Chondrocyte (in vitro differentiated cells): ENCODE data around the gene MOXD1. TPM values are rescaled to one million over a fixed set of nuclear protein-coding genes. Genes with fewer than 3 reads are reported as not detected.

ENCODE experiments used
- DNase-seq: peaks from one replicate; pipeline ENCODE4 v3.0.0; 2021; ENCODE audit warnings: mixed read lengths, low spot score
- H3K27ac Mint-ChIP-seq: one replicate; pipeline ENCODE4 v1.8.0; 2021; ENCODE audit warnings: mild to moderate bottlenecking, moderate library complexity, mixed read lengths; ENCODE audit not compliant: unreplicated experiment
- H3K27me3 Mint-ChIP-seq: 2 replicates; pipeline ENCODE4 v1.8.0; 2021; ENCODE audit warnings: low read depth, mixed read lengths
- H3K36me3 Mint-ChIP-seq: 2 replicates; pipeline ENCODE4 v1.8.0; 2021; ENCODE audit warnings: low read depth, mixed read lengths
- H3K4me1 Mint-ChIP-seq: 2 replicates; pipeline ENCODE4 v1.8.0; 2021; ENCODE audit warnings: low read depth, mild to moderate bottlenecking, mixed read lengths
- H3K4me3 Mint-ChIP-seq: one replicate; pipeline ENCODE4 v1.8.0; 2021; ENCODE audit warnings: mild to moderate bottlenecking, moderate library complexity, mixed read lengths; ENCODE audit not compliant: unreplicated experiment
- H3K9me3 Mint-ChIP-seq: 2 replicates; pipeline ENCODE4 v1.8.0; 2021; ENCODE audit warnings: low read depth, mixed read lengths
- CTCF ChIP-seq: fragments of 200-600 bp; sonication (generic); IDR thresholded peaks from 2 replicates; pipeline ENCODE4 v1.5.0; 2021; ENCODE audit warnings: antibody characterized with exemption, mild to moderate bottlenecking, moderate library complexity
- total RNA-seq: library from RNA; stranded (reverse); gene quantifications from 3 replicates; pipeline ENCODE4 v1.2.1, GENCODE V29; 2021

Gene MOXD1
- total RNA-seq, 1 donor from 2014 or later = 9.0 TPM

- H3K36me3 Mint-ChIP-seq = no peaks in the 10 kb centered on the region
- no peak overlapping the region for H3K27ac Mint-ChIP-seq
- no peaks in the 10 kb centered on the region for H3K27me3 Mint-ChIP-seq
- H3K4me3 Mint-ChIP-seq = no peak overlapping the region
- TF ChIP-seq CTCF = no peak
- no peaks in the 10 kb centered on the region for H3K9me3 Mint-ChIP-seq
- peaks cover 19% of the 10 kb centered on the region for H3K4me1 Mint-ChIP-seq
- no peak for DNase-seq
Measured at GRCh38 chr6:132410830-132411229, 9.6 kb upstream of the MOXD1 start.

GRCh38 chr6:132405143-132405915 lies 4.1 kb upstream of the MOXD1 start:
- no peak for DNase-seq
- Mint-ChIP-seq H3K27me3 (no peaks in the 10 kb centered on the region), H3K27ac (no peak overlapping the region), H3K4me3 (no peak overlapping the region), H3K36me3 (no peaks in the 10 kb centered on the region), H3K4me1 (peaks cover 33% of the 10 kb centered on the region), H3K9me3 (no peaks in the 10 kb centered on the region)
- no peak for TF ChIP-seq CTCF

- DNase-seq = no peak
- TF ChIP-seq CTCF = no peak
- no peaks in the 10 kb centered on the region for H3K27me3 Mint-ChIP-seq
- H3K9me3 Mint-ChIP-seq = no peaks in the 10 kb centered on the region
- no peaks in the 10 kb centered on the region for H3K36me3 Mint-ChIP-seq
- H3K4me1 Mint-ChIP-seq = peaks cover 39% of the 10 kb centered on the region
- H3K27ac Mint-ChIP-seq = peak overlapping the region; percentile 54
- no peak overlapping the region for H3K4me3 Mint-ChIP-seq
Measured at GRCh38 chr6:132404736-132405135, 3.5 kb upstream of the MOXD1 start.

GRCh38 chr6:132404330-132404729 lies 3.1 kb upstream of the MOXD1 start:
- Mint-ChIP-seq H3K4me1 (peaks cover 42% of the 10 kb centered on the region), H3K27me3 (no peaks in the 10 kb centered on the region), H3K9me3 (no peaks in the 10 kb centered on the region), H3K36me3 (no peaks in the 10 kb centered on the region), H3K27ac (no peak overlapping the region), H3K4me3 (no peak overlapping the region)
- TF ChIP-seq CTCF = no peak
- DNase-seq = no peak

GRCh38 chr6:132401618-132402285 lies 477 bp upstream of the MOXD1 start:
- Mint-ChIP-seq H3K9me3 (no peaks in the 10 kb centered on the region), H3K4me3 (peak overlapping the region; percentile 65), H3K36me3 (no peaks in the 10 kb centered on the region), H3K27me3 (no peaks in the 10 kb centered on the region), H3K4me1 (peaks cover 42% of the 10 kb centered on the region), H3K27ac (no peak overlapping the region)
- no peak for TF ChIP-seq CTCF
- DNase-seq = no peak
